T-helper 2 cell treated with Interferon-gamma antibody and Interleukin-4, amounts not matched to agents 5 μg/mL and 100 μg/mL, for 36 hours (primary cell): ENCODE data around the gene C1QTNF5.
A peak's percentile ranks its signal among the peaks of the same experiment; 100 is the strongest.

Experiments
- DNase-seq: peaks from one replicate; pipeline ENCODE4 v3.0.0; 2021; ENCODE audit warnings: low spot score
- H3K27ac Mint-ChIP-seq: one replicate; pipeline ENCODE4 v1.8.0; 2021; ENCODE audit warnings: mild to moderate bottlenecking, mixed read lengths
- H3K27me3 Mint-ChIP-seq: one replicate; pipeline ENCODE4 v1.8.0; 2021; ENCODE audit warnings: low read depth, mixed read lengths
- H3K36me3 Mint-ChIP-seq: one replicate; pipeline ENCODE4 v1.8.0; 2021; ENCODE audit warnings: low read depth, mixed read lengths
- H3K4me1 Mint-ChIP-seq: one replicate; pipeline ENCODE4 v1.8.0; 2021; ENCODE audit warnings: low read depth, mixed read lengths
- H3K4me3 Mint-ChIP-seq: one replicate; pipeline ENCODE4 v1.8.0; 2022; ENCODE audit warnings: mild to moderate bottlenecking, moderate library complexity, mixed read lengths
- H3K9me3 Mint-ChIP-seq: one replicate; pipeline ENCODE4 v1.8.0; 2021; ENCODE audit warnings: mixed read lengths

C1QTNF5 gene

GRCh38 chr11:119339589-119340334 is 921 bp downstream of the C1QTNF5 start:
- H3K4me1 Mint-ChIP-seq, result peaks cover 30% of the 10 kb centered on the region
- no peak overlapping the region for H3K27ac Mint-ChIP-seq
- peaks cover 16% of the 10 kb centered on the region for H3K36me3 Mint-ChIP-seq
- peaks cover 35% of the 10 kb centered on the region for H3K27me3 Mint-ChIP-seq
- peak overlapping the region; percentile 50 for H3K4me3 Mint-ChIP-seq
- DNase-seq, result peak; percentile 41
- H3K9me3 Mint-ChIP-seq, result no peaks in the 10 kb centered on the region

- no peaks in the 10 kb centered on the region for H3K9me3 Mint-ChIP-seq
- H3K4me3 Mint-ChIP-seq, result peak overlapping the region; percentile 50
- no peak overlapping the region for H3K27ac Mint-ChIP-seq
- peaks cover 16% of the 10 kb centered on the region for H3K36me3 Mint-ChIP-seq
- peaks cover 35% of the 10 kb centered on the region for H3K27me3 Mint-ChIP-seq
- peaks cover 30% of the 10 kb centered on the region for H3K4me1 Mint-ChIP-seq
- DNase-seq, result no peak
Observed at GRCh38 chr11:119338965-119339588, 1.6 kb downstream of the C1QTNF5 start.

- peaks cover 32% of the 10 kb centered on the region for H3K27me3 Mint-ChIP-seq
- DNase-seq, result peak; percentile 60
- no peak overlapping the region for H3K27ac Mint-ChIP-seq
- H3K36me3 Mint-ChIP-seq, result peaks cover 16% of the 10 kb centered on the region
- H3K4me3 Mint-ChIP-seq, result peak overlapping the region; percentile 59
- peaks cover 32% of the 10 kb centered on the region for H3K4me1 Mint-ChIP-seq
- no peaks in the 10 kb centered on the region for H3K9me3 Mint-ChIP-seq
Observed at GRCh38 chr11:119338318-119338890, 2.3 kb downstream of the C1QTNF5 start.

- Mint-ChIP-seq H3K36me3 (peaks cover 16% of the 10 kb centered on the region), H3K27ac (no peak overlapping the region), H3K9me3 (no peaks in the 10 kb centered on the region), H3K4me1 (peaks cover 34% of the 10 kb centered on the region), H3K4me3 (no peak overlapping the region), H3K27me3 (peaks cover 27% of the 10 kb centered on the region)
- no peak for DNase-seq
Observed at GRCh38 chr11:119337581-119338317, 2.9 kb downstream of the C1QTNF5 start.

GRCh38 chr11:119336744-119337469 is 3.8 kb downstream of the C1QTNF5 start:
- no peaks in the 10 kb centered on the region for H3K9me3 Mint-ChIP-seq
- peaks cover 23% of the 10 kb centered on the region for H3K27me3 Mint-ChIP-seq
- peak overlapping the region; percentile 60 for H3K4me3 Mint-ChIP-seq
- no peak for DNase-seq
- H3K4me1 Mint-ChIP-seq, result peaks cover 34% of the 10 kb centered on the region
- H3K27ac Mint-ChIP-seq, result no peak overlapping the region
- H3K36me3 Mint-ChIP-seq, result peaks cover 16% of the 10 kb centered on the region

- Mint-ChIP-seq H3K27me3 (peaks cover 15% of the 10 kb centered on the region), H3K36me3 (peaks cover 16% of the 10 kb centered on the region), H3K9me3 (no peaks in the 10 kb centered on the region), H3K4me1 (peaks cover 29% of the 10 kb centered on the region), H3K27ac (peak overlapping the region; percentile 100), H3K4me3 (peak overlapping the region; percentile 99)
- no peak for DNase-seq
Observed at GRCh38 chr11:119335655-119336543, 4.8 kb downstream of the C1QTNF5 start.

GRCh38 chr11:119335091-119335654 is 5.5 kb downstream of the C1QTNF5 start:
- Mint-ChIP-seq H3K36me3 (peaks cover 16% of the 10 kb centered on the region), H3K9me3 (no peaks in the 10 kb centered on the region), H3K27me3 (peaks cover 18% of the 10 kb centered on the region), H3K27ac (peak overlapping the region; percentile 100), H3K4me3 (peak overlapping the region; percentile 99), H3K4me1 (peaks cover 32% of the 10 kb centered on the region)
- DNase-seq, result no peak

GRCh38 chr11:119334174-119334930 is 6.3 kb downstream of the C1QTNF5 start, which contains the start of gene RNF26:
Gene RNF26, plus strand, starts transcription at chr11:119334527. Its CDS starts 596 bp downstream, at chr11:119335123.
- Mint-ChIP-seq H3K4me3 (peak within 1 kb of the TSS; percentile 99), H3K9me3 (no peaks in the 10 kb centered on the region), H3K4me1 (peaks cover 30% of the 10 kb centered on the region), H3K36me3 (peaks cover 16% of the 10 kb centered on the region), H3K27me3 (peaks cover 19% of the 10 kb centered on the region), H3K27ac (peak within 1 kb of the TSS; percentile 100)
- peak; percentile 92 for DNase-seq

GRCh38 chr11:119332111-119332765 is 8.4 kb downstream of the C1QTNF5 start:
- peaks cover 11% of the 10 kb centered on the region for H3K36me3 Mint-ChIP-seq
- H3K27me3 Mint-ChIP-seq, result peaks cover 14% of the 10 kb centered on the region
- H3K4me3 Mint-ChIP-seq, result peak overlapping the region; percentile 13
- peaks cover 21% of the 10 kb centered on the region for H3K4me1 Mint-ChIP-seq
- DNase-seq, result no peak
- no peaks in the 10 kb centered on the region for H3K9me3 Mint-ChIP-seq
- no peak overlapping the region for H3K27ac Mint-ChIP-seq

- Mint-ChIP-seq H3K9me3 (no peaks in the 10 kb centered on the region), H3K4me3 (no peak overlapping the region)
Observed at GRCh38 chr11:119330237-119330636, 10.4 kb downstream of the C1QTNF5 start.

GRCh38 chr11:119329320-119329719 is 11.4 kb downstream of the C1QTNF5 start:
- Mint-ChIP-seq H3K36me3 (no peaks in the 10 kb centered on the region), H3K4me3 (no peak overlapping the region), H3K27ac (no peak overlapping the region), H3K9me3 (no peaks in the 10 kb centered on the region), H3K27me3 (peaks cover 15% of the 10 kb centered on the region), H3K4me1 (peaks cover 7% of the 10 kb centered on the region)
- DNase-seq, result no peak

More at GRCh38 chr11:119330237-119330636, 10.4 kb downstream of the C1QTNF5 start:
- H3K27ac Mint-ChIP-seq, result no peak overlapping the region
- H3K4me1 Mint-ChIP-seq, result peaks cover 12% of the 10 kb centered on the region
- H3K27me3 Mint-ChIP-seq, result peaks cover 14% of the 10 kb centered on the region
- no peaks in the 10 kb centered on the region for H3K36me3 Mint-ChIP-seq
- no peak for DNase-seq
